AG08395 (cell line): ENCODE data around the gene CA5A.
"Not testable (repeated sequence)": the region's sequence is repeated elsewhere in the genome, so short reads cannot be mapped to it uniquely, and the experiment has no call there.

Source experiments
- DNase-seq: peaks from one replicate; pipeline ENCODE4 v3.0.0; 2012; ENCODE audit warnings: mixed read lengths, low spot score

The CA5A gene

DNA sequence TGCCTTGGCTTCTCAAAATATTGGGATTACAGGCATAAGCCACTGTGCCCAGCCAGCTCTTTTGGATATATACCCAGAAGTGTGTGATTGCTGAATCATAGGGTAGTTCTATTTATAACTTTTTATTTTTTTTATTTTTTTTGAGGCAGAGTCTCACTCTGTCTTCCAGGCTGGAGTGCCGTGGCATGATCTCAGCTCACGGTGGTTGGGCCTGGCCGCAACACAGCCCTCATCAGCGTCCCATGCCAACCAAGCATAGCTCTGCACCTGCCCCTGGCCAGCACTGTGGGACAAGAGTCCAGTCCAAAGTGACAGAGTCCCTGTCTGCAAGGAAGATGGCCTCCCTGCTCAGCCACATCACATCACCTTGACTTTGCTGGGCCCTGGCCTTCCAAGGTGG, 42.3 kb downstream of the CA5A start:
- DNase-seq, result not testable (repeated sequence)

DNA sequence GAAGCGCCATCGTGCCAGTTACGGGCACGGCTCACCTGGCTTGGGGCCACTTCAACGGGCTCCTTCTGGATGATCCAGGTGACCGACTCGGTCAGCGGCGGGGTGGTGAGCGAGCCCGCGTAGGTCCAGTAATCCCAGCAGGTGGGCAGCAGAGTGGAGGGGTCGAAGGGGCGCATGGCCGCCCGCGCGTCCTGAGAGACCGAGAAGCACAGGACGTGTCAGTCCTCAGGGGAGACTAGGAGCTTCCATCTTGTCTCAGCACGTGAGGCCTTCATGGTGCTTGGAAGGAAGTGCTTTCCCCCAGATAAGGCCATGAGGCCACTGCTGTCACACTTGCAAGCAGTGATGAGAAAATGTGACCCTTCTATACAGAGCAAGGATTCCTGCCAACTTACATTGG, 44.6 kb downstream of the CA5A start:
- no peak for DNase-seq

DNA sequence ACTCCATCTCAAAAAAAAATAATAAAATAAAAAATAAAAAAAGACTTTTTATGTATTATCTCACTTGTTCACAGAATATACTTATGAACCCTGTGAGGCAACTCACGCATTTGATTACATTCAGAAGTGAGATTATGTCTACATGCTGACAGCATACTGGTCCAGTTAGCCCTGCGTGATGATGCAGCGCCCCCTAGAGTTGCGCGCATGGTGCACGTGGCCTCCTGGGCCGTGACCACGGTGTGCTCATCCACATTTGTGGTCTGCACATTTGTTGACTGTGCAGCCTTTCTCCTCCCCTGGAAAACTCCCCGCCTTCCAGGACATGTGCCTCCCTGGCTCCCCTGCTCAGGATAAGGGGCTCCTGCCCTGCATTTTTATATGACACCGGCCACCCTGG, 46.6 kb downstream of the CA5A start:
- DNase-seq, result not testable (repeated sequence)

DNA sequence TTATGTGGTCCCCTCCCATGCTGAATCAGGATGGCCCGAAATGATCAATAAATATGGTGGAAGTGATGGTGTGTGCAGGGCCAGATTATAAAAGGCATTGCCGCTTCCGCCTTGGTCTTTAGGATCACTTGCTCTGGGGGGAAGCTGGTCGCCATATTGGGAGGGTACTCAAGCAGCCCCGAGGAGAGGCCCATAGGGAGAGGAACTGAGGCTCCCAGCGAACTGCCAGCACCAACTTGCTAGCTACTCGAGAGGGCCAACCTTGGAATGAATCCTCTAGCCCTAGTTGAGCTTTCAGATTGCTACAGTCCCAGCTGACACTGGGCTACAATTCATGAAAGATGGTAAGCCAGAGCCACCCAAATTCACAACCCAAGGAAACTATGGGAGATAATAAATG, 48.0 kb downstream of the CA5A start:
- not testable (repeated sequence) for DNase-seq

DNA sequence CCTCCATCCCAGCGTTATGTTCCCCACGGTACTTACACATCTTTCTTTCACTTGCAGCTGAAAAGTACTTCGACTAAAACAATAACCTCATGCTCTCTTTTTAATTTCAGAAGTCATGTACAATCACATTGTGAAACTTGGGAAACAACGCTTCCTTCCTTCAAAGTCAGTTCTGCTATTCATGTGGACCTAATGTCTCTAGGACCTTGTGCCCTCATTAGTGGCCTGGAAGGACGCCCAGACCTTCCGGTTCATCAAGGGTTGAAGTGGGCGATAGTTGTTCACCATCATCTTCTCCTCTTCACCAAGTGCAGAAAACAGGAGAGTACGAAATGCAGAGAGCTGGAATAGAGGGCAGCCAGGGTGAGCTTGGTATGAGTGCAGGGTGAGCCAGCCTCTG, 48.4 kb downstream of the CA5A start:
- not testable (repeated sequence) for DNase-seq

DNA sequence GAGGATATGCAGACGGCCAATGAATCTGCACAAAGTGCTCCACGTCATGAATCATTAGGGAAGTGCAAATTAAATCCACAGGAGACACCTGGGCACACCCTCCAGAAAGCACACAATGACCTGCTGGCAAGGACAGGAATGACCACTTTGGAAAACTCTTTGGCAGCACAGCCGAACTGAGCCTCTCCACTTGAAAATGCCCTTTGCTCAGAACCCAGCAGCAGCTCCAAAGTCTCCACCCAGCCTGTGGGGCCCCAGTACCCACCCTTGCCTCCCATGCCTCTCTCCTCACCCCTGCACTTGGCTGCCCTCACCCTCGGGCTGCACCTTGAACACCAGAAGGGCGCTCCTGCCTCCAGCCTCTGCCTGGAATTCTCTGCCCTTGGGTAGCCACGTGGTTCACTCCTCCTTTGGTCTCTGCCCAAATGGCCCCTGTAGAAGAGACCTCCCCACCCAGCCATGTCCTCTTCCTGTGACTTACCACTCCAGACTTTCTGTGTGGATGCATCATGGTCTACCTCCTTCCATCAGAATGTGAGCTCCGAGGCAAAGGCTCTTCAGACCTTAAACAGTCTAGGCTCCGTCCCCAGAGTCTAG, 50.9 kb downstream of the CA5A start:
- not testable (repeated sequence) for DNase-seq

DNA sequence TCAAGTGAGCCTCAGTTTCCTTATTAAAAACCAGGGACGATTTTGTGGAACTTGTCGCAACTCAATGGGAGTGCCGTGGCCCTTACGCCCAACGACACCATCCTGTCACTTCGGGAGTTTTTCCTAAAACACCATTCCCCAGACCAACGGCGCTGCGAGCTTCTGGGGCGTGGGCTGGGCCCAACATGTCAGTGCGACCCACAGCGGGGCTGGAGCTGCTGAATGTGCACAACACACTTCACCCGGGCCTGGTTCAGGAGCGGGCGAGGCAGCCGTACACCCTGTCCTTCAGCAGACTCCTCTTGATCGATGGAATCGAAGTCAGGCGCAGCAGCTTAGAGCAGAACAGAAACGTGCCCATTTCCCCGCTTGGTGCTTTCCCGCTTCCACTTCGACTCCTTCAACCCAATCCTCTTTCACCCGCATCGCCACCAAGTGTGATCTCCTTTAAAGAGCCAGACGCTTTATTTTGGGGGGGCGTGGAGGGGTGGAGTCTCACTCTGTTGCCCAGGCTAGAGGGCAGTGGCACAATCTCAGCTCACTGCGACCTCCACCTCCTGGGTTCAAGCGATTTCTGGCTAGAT, 53.8 kb downstream of the CA5A start:
- no peak for DNase-seq

DNA sequence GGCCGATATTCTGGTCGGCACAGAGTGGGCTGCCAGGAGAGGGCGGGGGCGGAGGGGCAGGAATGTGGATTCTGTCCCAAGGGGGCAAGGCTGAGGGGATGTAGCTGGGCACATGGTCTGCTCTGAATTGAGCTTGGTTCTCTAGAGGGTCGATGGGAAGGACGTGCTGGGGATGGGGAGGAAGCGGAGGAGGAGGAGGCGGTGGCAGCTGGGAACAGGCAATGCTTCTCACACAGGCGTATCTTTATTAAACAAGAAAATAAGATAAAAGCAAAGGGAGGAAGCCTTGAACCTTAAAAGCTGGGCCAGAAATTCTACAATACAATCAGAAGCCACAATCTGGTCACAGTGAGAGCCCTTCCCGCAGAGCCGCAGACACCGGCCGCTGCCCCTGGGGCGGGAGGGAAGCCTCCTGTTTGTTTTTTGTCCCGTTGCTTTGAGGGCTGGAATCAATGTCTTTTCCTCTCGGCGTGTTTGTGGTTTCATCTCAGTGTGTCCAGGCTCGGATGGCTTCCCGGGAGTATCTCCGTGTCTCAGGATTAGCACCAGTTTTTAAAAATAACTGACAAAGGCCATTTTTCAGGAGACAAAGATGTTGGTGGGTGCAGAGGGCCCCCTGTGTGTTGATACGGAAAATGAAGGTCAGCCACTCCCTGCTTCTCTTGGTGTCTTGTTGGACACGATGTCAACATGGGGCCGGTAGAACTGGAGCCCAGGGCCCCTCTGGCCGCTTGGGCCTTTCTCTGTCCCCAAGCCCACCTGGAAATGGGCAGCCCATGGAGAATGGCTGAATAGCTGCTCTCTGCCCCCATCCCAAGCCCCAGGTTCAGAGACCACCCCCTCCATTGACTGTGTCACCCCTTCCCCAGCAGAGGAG, 54.8 kb downstream of the CA5A start:
- DNase-seq, result no peak

DNA sequence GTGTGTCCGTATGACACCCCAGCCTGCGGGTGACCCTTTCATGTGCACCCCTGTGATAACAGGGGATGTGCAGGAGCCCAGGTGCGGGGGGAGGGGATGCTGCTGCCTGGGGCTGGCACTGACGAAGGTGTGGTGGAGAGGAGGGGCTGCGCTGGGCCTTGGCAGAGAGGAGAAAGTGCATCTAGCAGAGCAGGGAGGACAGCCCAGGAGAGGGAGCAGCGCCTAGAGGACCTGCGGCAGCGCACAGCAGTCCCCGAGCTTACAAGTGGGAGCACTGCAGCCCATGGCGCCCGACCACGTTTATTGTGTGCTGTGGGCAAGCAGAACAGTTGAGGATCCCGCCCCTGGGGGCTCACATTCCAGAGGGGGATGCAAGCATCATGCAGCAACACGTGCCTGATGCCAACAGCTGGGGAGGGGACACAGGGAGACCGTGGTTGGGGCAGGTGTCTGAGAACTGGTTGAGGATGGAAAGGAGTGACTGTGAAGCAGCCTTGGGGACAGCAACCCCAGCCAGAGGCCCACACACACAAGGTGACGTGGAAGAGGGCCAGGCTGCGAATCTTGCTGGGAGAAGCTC, 56.1 kb downstream of the CA5A start:
- no peak for DNase-seq

DNA sequence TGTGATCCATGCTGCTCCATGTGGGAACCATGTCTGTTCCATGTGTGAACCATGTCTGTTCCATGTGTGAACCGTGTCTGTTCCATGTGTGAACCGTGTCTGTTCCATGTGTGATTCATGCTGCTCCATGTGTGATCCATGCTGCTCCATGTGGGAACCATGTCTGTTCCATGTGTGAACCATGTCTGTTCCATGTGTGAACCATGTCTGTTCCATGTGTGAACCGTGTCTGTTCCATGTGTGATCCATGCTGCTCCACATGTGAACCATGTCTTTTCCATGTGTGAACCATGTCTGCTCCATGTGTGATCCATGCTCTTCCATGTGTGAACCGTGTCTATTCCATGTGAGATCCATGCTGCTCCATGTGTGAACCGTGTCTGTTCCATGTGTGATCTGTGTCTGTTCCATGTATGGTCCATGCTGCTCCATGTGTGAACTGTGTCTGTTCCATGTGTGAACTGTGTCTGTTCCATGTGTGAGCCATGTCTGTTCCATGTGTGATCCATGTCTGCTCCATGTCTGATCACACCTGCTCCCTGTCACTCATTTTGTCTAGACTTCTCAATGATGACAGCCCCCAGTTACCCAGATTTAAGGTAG, 56.8 kb downstream of the CA5A start:
- not testable (repeated sequence) for DNase-seq

DNA sequence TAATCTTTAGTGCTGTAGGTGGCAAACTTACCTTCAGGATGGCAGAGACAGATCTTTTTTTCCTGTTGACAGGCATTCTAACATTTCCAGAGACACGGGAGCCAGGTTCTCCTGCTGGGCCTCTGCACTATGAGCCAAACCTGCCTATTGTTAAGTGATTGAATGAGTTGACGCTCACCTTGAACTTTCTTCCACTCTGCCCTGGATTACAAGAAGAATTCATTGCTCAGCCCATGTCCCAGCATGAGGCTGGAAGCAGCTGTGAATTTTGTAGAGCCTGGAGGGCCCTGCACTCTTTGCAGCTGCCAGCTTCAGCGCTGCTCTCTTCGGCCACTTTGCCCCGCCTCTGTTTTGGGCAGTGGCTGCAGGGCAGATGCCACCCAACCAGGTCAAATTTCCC, 57.6 kb downstream of the CA5A start:
- DNase-seq, result no peak

DNA sequence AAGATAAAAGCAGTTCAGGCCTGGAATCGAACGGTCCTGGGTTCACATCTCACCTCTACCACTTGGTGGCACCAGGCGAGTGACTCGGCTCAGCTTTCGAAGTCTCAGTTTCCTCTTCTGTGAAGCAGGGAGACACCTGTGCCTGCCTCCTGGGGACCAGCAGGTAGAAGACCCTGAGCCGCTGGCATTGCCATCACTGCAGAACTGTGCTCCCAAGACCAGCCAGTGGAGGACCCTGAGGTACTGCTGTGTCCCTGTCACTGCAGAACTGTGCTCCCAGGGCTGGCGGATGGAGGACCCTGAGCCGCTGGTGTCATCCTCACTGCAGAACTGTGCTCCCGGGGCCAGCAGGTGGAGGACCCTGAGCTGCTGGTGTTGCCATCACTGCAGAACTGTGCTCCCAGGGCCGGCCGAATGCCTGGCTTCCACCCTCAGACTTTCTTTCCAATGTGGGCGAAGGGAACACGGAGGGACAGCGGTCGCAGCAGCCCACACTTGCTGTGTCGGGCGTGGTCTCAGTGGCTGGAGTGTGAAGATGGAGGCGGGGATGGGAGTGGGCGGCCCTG, 58.3 kb downstream of the CA5A start:
- no peak for DNase-seq

DNA sequence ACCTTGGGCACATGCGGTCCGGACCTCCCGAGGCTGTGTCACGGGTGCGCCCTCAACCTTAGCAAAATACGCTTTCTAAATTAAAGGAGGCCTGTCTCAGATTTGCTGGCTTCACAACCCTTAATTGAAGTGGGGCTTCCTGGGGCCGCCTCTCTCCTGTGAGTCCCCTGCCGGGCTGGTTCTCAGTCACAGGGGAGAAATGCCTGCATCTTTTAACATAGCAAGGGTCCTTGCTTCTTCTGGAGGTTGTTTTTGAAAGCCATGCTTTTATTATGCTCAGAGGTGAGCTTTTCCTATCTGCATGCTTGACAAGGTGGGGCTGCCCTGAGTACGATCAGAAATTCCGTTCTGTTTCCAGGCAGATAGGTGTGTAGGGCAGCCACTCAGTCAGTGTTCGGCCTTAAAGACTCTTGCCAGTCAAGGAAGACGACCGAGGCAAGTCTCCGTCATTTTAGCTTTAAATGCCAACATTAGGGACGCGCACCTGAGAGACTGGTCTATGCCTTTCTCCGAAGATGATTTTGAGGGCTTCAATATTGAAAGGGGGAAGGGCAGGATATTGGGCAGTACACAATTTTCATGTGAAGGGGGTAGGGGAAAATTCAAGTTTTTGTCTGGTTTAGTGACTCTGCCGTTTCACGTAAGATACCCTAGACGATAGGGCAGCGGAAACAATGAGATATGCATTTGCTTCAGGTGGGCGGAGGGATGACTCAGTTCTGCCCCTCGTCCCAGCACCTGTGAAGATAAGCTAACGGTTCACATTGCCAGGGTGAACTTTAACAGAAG, 61.5 kb downstream of the CA5A start:
- DNase-seq, result no peak

DNA sequence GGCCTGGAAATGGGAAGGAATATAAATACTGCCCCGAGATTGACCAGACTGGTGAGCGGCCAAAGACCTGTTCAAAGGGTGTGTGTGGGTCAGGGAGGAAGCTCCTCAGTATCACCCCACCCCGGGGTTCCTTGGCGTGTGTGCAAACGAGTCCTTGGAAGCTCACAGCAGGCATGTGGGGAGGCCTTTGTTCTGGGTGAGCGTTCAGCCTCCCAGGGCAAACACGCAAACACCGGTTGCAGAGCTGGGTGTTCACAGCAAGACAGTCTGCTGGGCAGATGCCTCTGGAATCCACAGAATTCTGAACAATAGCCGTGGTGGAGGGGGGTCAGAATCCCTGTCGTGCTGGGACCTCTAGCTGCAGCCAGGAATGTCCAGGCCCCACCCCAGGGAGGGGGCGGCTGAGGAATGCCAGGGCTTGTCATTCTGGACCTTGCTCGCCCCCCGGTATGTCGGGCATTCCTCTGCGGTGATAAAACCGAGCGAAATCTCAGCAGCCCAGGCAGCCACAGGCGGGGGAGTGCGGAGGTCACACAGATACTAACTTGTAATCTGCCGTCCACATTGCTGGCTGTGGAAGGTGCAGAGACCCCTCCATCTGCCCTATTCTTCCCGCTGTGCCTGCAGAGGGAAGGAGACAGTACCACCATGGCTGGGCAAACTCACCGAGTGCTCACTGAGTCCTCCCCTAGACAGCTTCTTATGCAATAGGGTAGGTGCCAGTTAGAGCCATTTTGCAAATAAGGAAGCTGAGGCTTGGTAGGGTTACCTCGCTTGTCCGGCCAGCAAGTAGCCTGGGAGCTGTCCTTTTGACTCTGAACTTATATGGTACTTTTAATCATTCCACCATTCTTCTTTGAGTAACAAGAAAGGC, 65.7 kb downstream of the CA5A start:
- peak; percentile 69 for DNase-seq

DNA sequence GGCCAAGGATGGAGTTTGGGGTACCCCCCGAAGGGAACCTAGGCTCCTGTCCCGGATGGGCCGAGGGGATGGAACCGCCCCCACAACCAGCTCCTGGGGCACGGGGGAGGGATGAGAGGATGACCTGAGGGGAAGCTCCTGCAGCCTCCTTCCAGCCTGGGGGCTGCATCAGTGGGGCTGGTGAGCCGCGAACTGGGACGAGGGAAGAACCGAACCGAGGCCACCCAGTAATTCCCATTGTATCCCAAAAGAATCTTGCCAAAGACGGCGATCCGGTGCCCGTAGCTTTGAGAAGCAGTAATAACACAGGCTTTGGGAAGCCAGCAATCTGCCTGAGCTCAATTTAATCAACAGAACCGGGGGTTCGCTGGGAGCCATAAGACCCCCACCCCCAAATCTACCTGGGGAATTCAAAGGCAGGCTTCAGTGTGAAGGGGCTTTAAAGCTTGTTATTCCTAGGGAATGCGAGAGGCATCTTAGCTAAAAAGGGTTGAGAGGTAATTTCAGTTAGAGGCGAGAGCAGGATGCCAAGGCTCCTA, 66.4 kb downstream of the CA5A start:
- not testable (repeated sequence) for DNase-seq

DNA sequence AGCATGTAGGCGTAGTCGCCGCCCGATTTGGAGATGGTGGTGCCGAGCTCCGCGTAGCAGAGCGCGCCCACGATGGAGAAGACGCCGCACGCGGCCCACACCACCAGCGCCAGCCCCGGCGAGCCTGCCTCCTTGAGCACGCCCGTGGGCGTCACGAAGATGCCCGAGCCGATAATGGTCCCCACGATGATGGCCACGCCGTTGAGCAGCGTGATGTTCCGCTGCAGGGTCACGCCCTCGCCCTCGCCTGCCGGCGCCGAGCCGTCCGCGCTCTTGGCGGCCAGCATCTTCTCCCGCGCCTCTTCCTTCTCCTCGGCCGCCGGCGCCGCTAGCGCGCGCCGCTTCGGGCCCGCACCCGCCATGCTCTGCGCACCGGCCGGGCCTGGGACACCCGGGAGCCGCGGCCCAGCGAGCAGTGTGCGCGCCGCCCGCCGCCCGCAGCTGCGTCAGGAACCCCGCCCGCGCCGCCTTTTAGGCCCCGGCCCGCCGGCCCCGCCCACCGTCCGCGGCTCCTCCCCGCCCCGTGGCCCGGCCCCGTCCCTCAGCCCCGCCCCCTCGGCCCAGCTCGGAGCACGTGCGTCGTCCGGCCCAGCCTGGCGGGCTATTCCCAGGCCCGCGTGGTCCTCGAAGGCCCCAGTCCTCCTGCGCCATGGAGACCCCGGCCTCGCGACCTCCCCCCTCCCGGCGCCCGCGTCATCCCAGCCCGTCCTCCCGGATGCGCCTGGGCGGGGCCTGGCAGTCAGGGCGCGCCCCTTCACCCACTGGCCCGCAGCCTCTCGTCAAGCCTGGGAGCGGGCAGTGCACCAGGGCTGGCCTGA, 67.1 kb downstream of the CA5A start, which contains the start of gene SLC7A5:
Gene SLC7A5, minus strand, starts transcription at position 447 of the 818 bp plus-strand sequence. Its CDS starts 85 bp downstream, at position 362.
- peak; percentile 59 for DNase-seq

DNA sequence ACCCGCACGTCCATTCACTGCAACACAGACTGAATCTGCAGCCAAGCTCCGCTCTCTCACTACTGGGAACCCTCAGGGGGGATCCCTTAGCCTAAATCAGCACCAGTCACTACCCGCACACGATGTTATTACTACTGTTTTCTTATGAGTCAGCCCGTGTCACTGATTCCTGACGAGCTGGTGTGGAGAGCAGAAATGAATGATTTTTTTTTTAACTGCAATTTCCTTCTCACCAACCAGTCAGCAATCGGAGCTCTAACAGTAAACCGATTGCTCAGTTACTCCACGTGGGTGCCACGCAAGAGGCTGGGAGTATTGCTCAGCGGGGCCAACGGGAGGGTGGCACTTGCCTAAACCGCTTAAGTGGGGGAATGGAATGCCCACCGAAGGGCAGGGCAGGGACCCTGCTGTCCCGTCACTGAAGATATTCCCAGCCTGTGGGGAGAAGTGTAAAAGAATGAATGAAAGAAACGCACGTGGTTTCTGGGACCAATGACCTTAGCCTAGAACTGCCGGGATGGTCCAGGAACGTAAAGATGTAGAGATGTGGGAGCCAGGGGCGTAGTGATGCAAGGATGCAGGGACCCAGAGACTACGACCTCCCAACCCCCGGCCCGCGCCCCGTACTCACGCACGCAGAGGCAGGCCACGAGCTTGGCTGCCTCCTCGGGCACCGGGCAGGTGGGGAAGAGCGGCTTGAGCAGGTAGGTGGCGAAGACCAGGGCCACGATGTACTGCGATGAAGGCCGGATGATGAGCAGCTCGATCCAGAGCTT, 67.9 kb downstream of the CA5A start:
- peak; percentile 45 for DNase-seq

DNA sequence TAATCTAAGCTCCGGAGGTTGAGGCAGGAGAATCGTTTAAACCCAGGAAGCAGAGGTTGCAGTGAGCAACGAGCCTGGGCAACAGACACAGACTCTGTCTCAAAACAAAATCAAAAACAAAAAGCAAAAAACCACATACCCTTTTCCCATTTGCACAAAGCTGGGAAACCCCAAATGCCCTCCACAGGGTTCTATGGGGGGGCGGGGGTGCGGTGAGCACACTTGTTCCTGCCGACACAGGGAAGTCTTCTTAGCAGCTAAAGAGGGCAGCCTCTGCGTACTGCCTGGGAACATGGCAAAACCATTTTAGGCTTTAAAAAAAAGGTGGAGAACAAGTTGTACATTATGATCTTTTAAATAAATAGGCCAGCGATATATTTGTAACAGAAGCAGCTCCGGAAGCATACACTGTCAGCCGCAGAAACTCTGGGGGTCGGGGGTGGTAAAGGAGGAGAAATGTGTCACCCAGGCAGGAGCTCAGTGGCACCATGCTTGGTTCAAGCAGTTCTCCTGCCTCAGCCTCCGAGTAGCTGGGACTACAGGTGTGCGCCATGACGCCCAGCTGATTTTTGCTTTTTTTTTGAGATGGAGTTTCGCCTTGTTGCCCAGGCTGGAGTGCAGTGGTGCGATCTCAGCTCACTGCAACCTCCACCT, 70.3 kb downstream of the CA5A start:
- not testable (repeated sequence) for DNase-seq
